Measurements from ENCODE around the gene IRX5.
A peak's percentile ranks its signal among the peaks of the same experiment; 100 is the strongest.

Gene IRX5

DNA sequence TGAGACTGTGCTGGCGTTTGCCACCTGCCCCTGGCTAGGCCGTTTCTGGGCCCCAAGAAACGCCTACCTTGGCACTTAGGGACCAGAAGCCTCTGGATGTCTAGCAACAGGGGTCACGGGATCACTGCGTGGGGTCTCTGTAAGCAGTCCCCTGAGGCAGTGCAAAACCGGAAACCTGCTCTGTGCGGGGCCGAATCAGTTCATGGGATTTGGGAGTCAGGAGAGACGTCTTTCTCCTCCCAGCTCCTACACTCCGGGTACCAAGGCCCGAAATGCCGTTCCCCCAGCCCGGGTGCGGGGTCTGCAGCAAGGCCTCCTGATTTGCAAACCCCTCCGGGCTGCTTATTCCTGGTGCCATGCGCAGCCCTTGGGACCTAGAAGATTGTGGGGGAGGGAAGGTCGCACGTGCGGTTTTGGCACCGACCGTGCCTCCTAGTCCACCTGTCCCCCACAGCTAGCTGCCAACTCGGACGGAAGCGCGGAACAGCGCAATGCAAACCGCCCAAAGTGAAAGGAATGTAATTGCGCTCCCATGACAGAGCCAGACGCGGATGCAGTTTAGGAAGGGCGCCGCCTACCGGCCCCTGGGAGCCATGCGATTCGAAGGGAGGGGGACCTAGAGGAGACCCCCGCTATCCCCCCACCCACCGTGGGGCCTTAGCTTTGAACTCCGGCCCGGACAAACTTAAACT is 6.5 kb downstream of the IRX5 start:
- peak; percentile 48 for DNase-seq (ENCODE audit: low spot score)
- in situ Hi-C loops (cut with MboI; ENCODE audit: low sequenced_read_pairs, unreplicated experiment), result loop anchor here (25.0 kb wide), 1 partner anchor 650 kb away; the partner anchor contains the start of gene IRX3
- TF ChIP-seq, protein P1, sequence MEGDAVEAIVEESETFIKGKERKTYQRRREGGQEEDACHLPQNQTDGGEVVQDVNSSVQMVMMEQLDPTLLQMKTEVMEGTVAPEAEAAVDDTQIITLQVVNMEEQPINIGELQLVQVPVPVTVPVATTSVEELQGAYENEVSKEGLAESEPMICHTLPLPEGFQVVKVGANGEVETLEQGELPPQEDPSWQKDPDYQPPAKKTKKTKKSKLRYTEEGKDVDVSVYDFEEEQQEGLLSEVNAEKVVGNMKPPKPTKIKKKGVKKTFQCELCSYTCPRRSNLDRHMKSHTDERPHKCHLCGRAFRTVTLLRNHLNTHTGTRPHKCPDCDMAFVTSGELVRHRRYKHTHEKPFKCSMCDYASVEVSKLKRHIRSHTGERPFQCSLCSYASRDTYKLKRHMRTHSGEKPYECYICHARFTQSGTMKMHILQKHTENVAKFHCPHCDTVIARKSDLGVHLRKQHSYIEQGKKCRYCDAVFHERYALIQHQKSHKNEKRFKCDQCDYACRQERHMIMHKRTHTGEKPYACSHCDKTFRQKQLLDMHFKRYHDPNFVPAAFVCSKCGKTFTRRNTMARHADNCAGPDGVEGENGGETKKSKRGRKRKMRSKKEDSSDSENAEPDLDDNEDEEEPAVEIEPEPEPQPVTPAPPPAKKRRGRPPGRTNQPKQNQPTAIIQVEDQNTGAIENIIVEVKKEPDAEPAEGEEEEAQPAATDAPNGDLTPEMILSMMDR (IDR thresholded peaks at IDR 0.05; ENCODE audit: borderline replicate concordance, control extremely low read depth, extremely low read depth, insufficient read depth, missing control alignments), result no peak

DNA sequence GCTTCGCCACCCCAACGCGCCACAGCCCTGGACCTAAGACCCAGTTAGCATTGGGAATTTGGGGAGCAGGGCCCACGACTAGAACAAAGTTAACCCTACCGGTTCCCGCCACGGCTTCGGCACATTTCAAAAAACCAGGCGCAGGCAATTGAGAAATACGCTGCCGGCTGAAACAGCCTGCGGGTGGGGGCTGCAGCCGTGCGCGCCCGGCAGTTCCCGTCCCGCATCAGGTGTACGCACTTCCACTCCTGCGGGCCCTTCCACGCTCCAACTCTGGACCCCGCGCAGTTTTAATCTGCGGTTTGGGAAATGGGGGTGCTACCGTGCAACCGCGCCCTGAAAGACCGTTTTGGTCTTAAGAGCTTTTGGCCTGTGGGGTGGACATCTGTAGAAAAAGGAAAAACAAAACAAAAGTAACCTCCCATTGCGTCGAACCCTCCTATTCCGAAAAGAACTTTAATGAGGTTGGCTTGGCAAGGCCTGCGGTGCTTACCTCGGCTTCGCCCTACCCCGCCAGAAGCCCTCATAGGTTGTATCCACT is 7.1 kb downstream of the IRX5 start:
- no peak for DNase-seq (ENCODE audit: low spot score)
- in situ Hi-C loops (cut with MboI; ENCODE audit: low sequenced_read_pairs, unreplicated experiment), result loop anchor here (25.0 kb wide), 1 partner anchor 650 kb away; the partner anchor contains the start of gene IRX3
- TF ChIP-seq, protein P1 (IDR thresholded peaks at IDR 0.05; ENCODE audit: borderline replicate concordance, control extremely low read depth, extremely low read depth, insufficient read depth, missing control alignments), result no peak

DNA sequence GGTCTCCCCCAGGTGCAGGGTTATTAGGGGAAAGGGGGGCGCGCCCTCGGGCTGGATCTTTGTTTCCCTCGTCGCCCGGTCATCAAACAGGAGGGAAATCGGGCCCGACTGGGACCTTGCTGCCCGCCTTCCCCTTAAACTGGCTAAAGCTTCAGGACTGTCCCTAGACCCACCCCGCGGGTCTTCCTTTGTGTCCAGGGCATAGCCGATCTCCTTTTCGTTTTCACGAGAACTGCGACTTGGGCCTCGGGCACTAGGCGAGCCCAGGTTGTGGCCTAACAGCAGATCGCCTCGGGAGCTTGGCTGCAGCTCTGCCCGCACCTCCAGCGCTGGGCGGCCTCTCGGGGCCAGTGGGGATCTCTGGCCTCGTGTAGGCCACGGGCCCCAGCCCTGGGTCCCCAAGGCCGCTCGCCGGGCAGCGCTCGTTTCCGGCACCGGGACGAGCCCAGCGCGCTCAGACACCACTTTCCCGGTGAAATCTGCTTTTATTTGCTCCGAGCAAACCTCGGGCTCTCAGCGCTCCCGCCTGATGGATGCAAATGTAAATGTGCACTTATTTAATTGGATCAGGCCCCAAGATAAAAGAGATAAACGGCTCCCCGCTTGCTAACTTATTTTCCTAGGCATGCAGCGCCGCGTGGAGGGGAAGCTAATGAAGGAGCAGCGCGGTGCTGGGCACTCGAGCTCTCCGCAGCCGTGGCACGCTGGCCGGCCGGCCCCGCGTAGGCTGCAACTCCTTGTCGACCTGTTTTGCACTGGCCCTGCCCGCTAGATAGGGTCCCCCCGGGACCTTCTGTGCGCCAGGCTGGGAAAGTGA is 7.8 kb downstream of the IRX5 start:
- TF ChIP-seq, protein P1 (IDR thresholded peaks at IDR 0.05; ENCODE audit: borderline replicate concordance, control extremely low read depth, extremely low read depth, insufficient read depth, missing control alignments), result no peak
- in situ Hi-C loops (cut with MboI; ENCODE audit: low sequenced_read_pairs, unreplicated experiment), result loop anchor here (25.0 kb wide), 1 partner anchor 651 kb away; the partner anchor contains the start of gene IRX3
- DNase-seq (ENCODE audit: low spot score), result no peak

DNA sequence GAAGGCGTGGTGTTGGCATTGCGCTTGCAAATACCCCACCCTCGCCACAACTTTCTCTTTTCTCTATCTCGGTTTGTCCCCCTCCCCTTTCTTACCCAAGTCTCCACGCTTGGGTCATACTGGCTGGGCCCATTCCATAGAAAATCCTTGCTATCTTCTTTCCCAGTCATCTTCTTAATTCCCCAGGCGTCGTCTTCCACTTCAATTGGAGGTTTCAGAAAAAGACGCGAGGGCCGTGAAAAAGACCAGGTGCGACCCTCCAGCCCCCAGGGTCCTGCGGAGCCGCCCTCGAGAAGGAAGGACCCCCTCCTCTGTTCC is 8.3 kb downstream of the IRX5 start:
- DNase-seq (ENCODE audit: low spot score), result no peak
- TF ChIP-seq, protein P1 (IDR thresholded peaks at IDR 0.05; ENCODE audit: borderline replicate concordance, control extremely low read depth, extremely low read depth, insufficient read depth, missing control alignments), result no peak
- in situ Hi-C loops (cut with MboI; ENCODE audit: low sequenced_read_pairs, unreplicated experiment), result loop anchor here (25.0 kb wide), 1 partner anchor 652 kb away; the partner anchor contains the start of gene IRX3

DNA sequence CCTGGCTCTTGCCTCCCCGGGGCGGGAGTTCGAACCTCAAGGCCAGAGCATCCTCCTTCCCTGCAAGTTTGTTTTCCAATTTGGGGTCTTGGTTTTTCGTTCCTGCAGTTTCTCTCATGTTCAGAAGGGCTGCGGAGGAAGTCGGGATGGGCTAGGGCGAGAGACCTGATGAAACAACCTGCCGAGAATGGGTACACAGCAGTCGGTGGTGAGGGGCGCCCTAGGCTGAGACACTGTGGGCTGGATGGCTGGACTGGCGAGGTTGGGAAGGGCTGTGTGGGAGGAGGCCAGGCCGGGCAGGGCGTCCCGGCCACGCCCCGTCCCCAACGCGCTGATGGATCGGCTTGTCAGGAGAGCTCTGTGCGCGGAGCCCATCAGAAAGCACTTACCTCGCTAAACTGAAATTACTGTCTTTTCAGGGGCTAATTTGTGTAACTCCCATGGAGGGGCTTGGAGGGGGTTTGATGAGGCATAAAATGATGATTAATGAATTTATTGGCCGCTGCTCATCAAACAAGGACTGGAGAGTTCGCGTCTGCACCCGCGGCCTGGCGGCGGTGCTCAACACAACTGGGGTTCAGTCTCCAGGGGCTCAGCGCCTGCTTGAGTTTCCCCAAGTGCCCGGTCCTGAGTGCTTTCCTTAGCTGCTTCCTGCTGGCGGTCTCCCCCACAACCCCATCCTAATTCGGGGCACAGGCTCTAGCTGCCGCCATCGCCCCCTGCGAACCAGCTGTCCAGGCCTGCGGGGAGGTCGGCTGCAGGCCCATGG is 9.0 kb downstream of the IRX5 start:
- in situ Hi-C loops (cut with MboI; ENCODE audit: low sequenced_read_pairs, unreplicated experiment), result loop anchor here (25.0 kb wide), 1 partner anchor 652 kb away; the partner anchor contains the start of gene IRX3
- DNase-seq (ENCODE audit: low spot score), result no peak

More for the DNA sequence above, 9.0 kb downstream of the IRX5 start:
- TF ChIP-seq, protein P1 (IDR thresholded peaks at IDR 0.05; ENCODE audit: borderline replicate concordance, control extremely low read depth, extremely low read depth, insufficient read depth, missing control alignments), result no peak

All from GM13976 (cell line).